GM19468 (cell line): ENCODE results near the gene CKLF.
"Not testable (repeated sequence)": the region's sequence is repeated elsewhere in the genome, so short reads cannot be mapped to it uniquely, and the experiment has no call there.

Experiments
- ATAC-seq: cut with Tn5 transposase; IDR thresholded peaks from one replicate; pipeline ENCODE4 v1.9.1; 2021; ENCODE audit warnings: mild to moderate bottlenecking, moderate library complexity, moderate number of reproducible peaks; ENCODE audit not compliant: unreplicated experiment; ENCODE audit errors: extremely low read depth

The CKLF gene

GRCh38 chr16:66590322-66590721 lies 37.9 kb downstream of the CKLF start:
- ATAC-seq, result no peak

GRCh38 chr16:66591018-66591417 lies 38.6 kb downstream of the CKLF start:
- no peak for ATAC-seq

- no peak for ATAC-seq
Measured at GRCh38 chr16:66592241-66592640, 39.9 kb downstream of the CKLF start.

DNA sequence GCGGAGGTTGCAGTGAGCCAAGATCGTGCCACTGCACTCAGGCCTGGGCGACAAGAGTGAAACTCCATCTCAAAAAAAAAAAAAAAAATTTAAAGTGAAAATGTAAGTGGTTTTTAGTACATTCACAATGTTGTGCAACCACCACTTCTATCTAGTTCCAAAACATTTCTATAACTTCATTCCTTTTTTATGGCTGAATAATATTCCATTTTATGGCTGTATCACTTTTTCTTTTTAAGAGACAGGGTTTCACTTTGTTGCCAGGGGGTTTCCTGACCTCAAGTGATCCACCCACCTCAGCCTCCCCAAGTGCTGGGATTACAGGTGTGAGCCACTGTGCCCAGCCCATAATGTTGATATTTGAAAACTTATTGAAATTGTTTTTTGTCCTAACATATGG lies 40.4 kb downstream of the CKLF start:
- no peak for ATAC-seq

GRCh38 chr16:66594739-66595138 lies 42.4 kb downstream of the CKLF start:
- ATAC-seq, result no peak

DNA sequence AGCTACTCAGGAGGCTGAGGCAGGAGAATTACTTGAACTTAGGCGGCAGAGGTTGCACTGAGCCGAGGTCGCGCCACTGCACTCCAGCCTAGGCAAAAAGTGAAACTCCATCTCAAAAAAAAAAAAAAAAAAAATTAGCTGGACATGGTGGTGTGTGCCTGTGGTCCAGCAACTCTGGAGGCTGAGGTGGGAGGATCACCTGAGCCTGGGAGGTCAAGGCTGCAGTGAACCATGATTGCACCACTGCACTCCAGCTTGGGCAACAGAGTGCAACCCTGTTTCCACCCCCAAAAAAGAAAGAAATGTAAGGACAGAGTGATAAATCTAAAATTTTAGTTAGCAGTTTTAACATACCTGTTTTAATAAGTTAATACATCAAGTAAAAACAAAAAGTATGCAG lies 44.2 kb downstream of the CKLF start:
- ATAC-seq, result not testable (repeated sequence)

GRCh38 chr16:66596986-66597848 lies 44.8 kb downstream of the CKLF start:
- ATAC-seq, result no peak

DNA sequence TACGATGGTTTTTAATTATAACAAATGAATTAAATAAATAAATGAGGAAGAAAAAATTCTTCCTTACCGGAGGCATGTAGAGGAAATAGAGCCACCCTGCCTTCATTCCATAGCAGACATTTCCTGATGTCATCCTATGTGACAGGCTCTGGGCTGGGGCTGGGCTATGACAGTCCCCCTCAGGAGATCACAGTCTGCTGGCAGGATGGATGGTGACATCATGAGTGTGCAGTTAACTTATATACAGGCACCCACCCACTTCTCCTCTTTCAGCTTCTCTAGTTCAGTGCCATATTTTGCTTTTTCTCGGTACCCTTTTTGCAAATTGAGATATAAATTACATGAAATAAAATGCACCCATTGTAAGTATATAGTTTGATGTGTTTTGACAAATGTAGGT lies 45.7 kb downstream of the CKLF start:
- ATAC-seq, result no peak

DNA sequence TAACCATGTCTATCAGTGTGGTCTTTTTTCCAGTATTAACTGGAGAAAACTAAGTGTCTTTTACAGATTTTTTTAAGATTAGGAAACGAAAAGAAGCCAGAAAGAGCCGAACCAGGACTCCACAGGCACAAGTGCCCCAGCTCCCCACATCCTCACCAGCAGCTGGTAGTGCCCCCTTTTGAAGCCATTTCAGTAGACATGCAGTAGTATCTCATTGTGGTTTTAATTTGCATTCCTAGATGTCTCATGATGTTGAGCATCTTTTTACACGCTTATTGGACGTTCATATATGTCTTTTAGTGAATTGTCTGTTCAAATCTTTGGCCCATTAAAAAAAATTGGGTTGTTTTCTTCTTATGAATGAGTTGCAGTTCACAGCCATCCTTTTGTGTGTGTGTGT lies 47.4 kb downstream of the CKLF start:
- no peak for ATAC-seq

- no peak for ATAC-seq
Measured at GRCh38 chr16:66600477-66600876, 48.1 kb downstream of the CKLF start.

- ATAC-seq, result no peak
Measured at GRCh38 chr16:66601471-66601870, 49.1 kb downstream of the CKLF start.

GRCh38 chr16:66603537-66604375 lies 51.4 kb downstream of the CKLF start:
- no peak for ATAC-seq

DNA sequence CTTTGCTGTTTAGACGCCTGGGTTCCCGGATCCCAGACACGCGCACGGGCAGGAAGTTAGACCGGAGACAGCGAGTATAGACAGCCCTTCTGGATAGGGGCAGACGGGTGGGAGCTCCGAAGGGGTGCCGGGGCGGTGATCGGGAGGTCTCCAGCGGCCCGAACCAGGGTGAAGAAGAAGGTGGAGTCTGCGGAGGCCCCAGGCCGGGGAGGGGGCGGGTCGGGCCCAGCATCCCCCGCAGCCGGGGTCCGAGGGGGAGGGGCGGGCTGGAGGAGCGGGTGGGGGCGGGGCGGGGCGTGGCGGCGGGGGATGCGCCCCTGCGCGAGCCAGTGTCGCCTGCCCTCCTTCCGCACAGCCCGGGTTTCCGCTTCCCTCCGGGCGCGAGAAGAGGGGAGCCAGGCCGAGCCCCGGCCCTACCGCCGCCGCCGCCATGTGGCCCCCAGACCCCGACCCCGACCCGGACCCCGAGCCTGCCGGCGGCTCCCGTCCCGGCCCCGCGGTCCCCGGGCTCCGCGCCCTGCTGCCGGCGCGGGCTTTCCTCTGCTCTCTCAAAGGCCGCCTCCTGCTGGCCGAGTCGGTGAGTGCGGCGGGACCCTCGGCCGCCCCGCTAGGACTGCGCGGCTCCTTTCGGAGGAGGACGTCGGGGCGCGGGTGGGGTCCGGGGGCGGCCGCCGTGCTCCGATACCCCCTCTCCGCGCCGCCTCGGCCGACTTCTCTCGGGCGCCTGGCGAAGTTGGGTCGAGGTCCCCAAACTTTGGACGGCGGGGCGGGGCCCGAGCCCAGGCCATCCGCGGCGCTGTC lies 52.2 kb downstream of the CKLF start, which contains the start of gene CMTM3:
CMTM3 (plus strand) TSS at position 329 of the 801 bp plus-strand sequence; CDS start at position 431, 102 bp downstream.
- peak; percentile 51 for ATAC-seq

GRCh38 chr16:66605177-66605978 lies 53.0 kb downstream of the CKLF start:
- ATAC-seq, result no peak

DNA sequence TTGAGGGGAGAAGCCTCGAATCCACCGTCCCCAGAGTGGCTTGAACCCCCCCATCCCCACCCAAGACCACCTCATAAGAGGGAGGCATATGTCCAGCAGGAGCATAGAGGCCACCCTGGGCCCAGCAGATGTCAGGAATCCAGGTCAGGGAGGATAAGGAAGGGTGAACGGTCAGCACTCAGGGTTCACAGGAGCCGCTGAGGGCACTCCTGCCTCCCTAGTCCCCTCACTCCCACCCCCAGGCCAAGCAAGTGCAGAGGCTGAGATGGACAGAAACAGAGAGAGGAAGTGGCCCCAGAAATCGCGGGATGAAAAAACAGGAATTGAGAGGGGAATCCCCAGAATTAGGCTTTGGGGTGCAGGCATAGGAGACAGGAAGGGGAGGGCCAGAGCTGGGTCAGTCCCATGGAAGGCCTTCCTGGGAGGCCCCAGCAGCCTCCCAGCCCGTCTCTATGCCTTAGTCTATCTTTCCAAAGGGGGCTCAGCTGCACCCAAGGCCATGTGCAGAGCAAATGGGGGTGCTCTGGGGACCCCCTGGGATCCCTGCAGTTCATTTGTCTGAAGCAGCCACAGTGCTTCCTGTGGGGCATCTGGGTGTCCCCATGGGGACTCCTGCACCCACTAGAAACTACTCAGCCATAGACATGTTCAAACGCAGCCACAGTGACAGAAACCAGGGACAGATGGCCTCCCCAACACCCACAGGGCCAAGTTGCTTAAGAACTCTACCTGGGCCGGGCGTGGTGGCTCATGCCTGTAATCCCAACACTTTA lies 53.8 kb downstream of the CKLF start:
- no peak for ATAC-seq

DNA sequence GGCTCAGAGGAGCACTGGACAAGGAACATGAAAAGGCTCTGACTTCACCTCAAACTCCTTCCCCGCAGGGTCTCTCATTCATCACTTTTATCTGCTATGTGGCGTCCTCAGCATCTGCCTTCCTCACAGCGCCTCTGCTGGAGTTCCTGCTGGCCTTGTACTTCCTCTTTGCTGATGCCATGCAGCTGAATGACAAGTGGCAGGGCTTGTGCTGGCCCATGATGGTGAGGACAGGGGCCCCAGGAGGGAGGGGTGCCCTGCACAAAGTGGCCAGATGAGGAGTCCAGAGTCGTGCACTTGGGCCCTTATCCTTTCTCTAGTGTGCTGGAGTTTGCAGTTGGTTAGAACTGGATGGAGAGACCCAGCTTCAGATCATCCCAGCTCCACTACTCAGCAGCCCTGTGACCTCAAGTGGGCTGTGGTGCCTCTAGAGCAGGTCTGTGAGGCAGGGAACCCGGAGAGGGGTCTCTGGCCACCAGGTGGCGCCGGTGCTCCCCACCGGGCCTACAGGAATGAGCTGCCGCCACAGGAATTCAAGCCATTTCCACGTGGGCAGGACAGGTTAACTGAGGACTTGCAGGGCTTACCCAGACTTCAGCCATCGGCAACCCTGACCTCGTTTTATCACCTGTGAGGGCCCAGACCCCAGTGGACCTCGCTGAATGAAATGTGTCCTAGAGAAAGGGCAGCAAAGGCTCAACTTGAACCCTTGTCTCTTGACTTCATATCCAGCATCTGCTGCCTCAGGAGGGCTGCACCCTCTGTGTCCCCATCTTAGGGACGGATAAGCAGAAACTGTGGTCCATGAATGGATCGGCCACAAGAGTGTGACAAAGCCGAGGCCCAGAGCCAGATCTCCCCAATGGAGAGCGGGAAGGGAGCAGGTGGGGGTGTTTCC lies 56.1 kb downstream of the CKLF start:
- peak; percentile 12 for ATAC-seq

DNA sequence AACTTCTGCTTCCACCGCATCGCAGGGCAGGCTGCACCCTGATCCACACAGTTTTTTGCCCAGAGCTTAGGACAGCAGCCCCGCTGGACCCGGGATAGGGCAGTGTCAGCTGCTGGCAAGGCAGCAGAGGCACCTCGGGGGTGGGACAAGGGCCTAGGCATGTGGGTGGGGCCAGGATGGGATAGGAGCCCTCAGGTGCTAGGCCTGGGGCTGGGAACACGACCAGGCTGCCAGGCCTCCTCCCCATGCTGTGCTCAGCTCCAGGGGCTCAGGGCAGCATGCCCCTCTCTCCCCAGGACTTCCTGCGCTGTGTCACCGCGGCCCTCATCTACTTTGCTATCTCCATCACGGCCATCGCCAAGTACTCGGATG lies 56.7 kb downstream of the CKLF start:
- no peak for ATAC-seq
